C1 segment of cervical spinal cord (tissue), 14 donors: Measurements from ENCODE around the gene LYAR.

Source experiments
- DNase-seq, 14 donors: peaks; one replicate each; lab custom pipeline; 2025; lab: John Stamatoyannopoulos, UW

LYAR gene, protein sequence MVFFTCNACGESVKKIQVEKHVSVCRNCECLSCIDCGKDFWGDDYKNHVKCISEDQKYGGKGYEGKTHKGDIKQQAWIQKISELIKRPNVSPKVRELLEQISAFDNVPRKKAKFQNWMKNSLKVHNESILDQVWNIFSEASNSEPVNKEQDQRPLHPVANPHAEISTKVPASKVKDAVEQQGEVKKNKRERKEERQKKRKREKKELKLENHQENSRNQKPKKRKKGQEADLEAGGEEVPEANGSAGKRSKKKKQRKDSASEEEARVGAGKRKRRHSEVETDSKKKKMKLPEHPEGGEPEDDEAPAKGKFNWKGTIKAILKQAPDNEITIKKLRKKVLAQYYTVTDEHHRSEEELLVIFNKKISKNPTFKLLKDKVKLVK

DNA sequence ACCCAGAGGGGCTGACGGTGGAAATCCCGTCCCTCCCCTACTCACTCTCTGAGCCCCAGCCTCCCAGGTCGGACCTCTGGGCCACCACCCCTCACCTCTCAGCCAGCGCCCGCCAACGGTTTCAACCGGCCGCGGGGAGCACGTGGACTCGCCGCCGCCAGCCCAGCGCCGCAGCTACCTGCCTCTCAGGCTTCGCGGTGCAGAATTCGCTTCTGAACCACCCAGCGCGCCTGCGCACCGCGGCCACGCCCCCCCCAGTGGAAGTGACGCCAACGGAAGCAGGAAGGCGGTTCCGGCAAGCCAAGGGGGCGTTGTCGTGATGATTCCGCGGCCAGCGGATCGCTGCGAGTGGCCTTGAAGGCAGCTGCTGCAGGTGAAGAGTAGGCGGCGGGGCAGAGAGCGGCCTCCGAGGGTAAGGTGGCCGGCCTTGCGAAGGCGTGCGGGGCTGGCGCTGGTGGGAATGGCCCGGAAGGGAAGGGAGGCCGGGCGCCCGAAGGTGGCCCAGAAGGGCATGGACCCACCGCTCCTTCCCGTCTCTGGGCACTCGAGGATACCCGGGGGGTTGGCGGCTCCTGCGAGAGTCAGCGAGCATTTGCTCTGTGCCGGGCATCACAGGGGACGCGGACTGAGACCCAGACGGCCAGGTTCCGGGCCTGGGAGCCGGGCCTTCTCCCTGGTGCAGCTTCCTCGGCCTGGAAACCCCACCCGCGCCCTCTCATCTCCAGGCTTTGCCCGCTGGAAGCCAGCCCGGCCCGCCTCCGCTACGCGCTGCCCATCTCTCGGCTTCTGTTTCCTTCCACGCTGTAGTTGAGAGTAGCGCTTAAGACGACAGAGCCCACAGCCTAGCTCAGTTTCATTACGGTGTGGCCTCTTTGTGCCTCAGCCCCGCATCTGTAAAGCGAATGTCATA, at the start of gene LYAR, which contains the start of gene ZBTB49:
Gene LYAR (minus strand): TSS at position 214 of the 910 bp plus-strand sequence. CDS start 6,412 bp downstream, outside the sequence.
Gene ZBTB49 (plus strand): TSS at position 311 of the 910 bp plus-strand sequence. CDS start 9,695 bp downstream, outside the sequence.
- DNase-seq: peak; percentile 55 to 95 (median 88)

GRCh38 chr4:4339504-4340085, 49.6 kb upstream of the LYAR start:
- no peak for DNase-seq

- DNase-seq: no peak
These were observed 48.5 kb upstream of the LYAR start for GRCh38 chr4:4338210-4339001.

DNA sequence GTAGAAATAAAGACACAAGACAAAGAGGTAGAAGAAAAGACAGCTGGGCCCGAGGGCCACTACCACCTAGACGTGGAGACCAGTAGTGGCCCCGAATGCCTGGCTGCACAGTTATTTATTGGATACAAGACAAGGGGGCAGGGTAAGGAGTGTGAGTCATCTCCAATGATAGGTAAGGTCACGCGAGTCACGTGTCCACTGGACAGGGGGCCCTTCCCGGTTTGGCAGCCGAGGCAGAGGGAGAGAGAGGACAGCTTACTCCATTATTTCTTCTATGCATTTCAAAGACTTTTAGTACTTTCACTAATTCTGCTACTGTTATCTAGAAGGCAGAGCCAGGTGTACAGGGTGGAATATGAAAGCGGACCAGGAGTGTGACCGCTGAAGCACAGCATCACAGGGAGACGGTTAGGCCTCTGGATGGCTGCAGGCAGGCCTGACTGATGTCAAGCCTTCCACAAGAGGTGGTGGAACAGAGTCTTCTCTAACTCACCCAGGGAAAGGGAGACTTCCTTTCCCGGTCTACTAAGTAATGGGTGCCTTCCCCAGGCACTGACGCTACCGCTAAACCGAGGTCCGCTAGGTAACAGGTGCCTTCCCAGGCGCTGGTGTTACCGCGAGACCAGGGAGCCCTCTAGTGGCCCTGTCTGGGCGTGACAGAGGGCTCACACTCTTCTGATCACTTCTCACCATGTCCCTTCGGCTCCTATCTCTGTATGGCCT, 45.0 kb upstream of the LYAR start:
- DNase-seq: peak in 9 of 14 donors; percentile 10 to 37 (median 29)

DNA sequence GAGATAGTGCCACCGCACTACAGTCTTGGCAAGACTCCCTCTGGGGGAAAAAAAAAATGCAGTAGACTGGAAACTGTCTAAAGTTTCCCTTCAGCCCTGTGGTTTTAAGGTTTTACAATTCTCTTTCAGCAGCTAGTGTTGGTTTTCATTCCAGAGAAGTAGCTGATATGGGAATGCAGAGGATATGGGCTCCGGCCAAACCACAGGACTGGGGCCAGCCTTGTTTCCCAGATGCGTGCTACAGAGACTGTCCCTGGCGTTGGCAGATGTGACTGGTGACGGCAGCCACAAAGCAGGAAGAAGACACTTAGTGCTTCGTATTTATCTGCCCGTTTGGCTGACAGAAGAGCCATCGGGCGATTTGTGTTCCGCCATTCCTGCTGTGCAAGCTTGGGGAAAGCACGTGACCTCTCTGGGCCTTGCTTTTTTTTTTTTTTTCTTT, 43.3 kb upstream of the LYAR start:
- no peak for DNase-seq

GRCh38 chr4:4332529-4332928, 42.6 kb upstream of the LYAR start:
- DNase-seq: no peak

- no peak for DNase-seq
These were observed 40.8 kb upstream of the LYAR start for GRCh38 chr4:4330794-4331193.

DNA sequence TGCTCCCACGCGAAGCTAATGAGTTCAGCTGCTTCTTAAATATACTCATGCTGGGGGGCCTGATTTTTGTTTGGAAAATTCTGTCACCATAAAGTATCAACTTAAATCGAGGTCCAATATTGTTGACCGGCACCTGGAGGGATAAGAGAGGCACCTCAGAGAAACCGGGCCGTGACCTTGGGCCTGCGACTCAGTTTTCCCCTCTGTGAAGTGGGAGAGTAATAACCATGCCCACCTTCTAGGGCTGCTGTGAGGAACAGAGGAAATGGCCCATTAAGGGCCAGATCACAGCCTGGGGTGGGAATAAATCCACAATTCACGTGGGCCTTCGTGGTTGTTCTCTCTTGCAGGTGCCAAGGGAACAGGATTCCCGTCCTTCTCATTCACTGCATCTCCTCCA, 39.5 kb upstream of the LYAR start:
- no peak for DNase-seq

DNA sequence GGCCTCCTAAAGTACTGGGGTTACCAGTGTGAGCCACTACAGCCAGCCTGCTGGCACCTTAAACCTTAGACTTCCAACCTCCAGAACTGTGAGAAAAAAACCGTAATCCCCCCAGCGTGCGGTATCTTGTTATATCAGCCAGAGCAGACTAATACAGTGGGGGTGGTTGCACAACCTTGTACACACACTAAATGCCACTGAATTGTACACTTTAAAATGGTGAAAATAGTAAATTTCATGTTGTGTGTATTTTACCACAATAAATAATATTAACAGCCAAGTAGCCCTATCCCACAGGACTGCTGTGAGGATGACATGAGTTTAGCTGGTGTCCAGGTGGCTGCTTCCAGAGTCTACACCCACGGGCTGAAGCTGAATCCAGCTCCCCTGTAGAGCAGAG, 38.9 kb upstream of the LYAR start:
- no peak for DNase-seq

GRCh38 chr4:4328206-4328605, 38.3 kb upstream of the LYAR start:
- no peak for DNase-seq

DNA sequence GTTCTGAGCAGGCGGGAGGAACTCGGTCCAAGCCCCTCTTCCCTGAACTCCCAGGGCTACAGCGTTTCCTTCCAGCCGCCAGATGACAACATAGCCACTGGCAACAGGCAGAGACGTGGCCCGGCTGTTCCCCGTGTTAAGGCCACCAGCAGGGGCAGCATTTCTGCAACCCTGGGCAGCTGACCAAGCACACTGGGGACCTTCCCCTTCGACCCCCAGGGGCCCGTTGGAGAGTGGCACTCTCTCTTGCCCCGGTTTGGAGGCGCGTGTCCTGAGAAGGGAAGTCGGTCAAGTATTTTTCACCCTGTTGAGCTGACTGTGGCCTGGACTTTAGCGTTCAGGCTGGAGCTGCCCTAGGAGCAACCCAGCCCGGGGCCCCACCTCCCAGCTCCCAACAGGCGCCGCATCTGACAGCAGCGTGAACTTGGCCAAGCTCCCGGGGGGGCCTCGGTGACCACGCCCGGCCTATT, 37.7 kb upstream of the LYAR start:
- DNase-seq: no peak

GRCh38 chr4:4326166-4326565, 36.2 kb upstream of the LYAR start:
- no peak for DNase-seq

GRCh38 chr4:4325321-4325720, 35.4 kb upstream of the LYAR start:
- DNase-seq: no peak

DNA sequence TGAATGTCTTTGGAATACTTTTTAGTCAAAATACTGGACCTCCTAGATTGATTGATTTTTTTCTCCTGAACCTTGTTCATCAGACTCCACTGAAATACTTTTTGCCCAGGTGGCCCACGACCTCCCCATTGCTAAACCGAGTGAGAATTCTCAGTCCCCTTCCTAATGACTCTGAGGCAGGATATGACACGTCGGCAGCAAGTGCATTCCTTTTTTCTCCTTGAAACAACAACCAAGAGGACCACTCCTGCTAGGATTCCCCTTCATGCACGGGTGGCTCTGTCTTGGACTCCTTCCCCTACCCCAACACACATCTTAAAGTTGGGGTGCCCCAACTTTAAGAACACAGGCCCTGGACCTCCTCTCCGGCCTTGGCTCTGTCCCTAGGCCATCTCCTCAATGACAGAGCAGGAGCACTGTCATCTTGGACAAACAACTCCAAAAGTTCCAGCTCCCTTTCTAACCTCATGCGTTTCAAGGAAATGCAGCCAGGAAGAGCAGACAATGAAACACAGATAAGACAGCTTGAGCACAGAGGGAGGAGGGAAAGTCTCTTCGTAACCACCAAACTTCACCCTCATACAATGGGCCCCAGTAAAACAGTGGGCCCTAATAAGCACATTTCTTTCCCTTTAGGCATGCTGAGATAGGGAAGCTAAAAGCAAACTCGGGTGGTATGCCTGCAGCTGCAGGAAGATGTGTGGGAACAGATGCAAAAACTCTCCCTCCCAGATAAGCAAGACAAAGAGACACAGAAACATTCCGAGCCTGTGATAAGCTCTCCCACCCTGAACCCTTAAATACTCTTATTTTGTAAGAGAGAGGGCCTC, 34.0 kb upstream of the LYAR start:
- DNase-seq: no peak

DNA sequence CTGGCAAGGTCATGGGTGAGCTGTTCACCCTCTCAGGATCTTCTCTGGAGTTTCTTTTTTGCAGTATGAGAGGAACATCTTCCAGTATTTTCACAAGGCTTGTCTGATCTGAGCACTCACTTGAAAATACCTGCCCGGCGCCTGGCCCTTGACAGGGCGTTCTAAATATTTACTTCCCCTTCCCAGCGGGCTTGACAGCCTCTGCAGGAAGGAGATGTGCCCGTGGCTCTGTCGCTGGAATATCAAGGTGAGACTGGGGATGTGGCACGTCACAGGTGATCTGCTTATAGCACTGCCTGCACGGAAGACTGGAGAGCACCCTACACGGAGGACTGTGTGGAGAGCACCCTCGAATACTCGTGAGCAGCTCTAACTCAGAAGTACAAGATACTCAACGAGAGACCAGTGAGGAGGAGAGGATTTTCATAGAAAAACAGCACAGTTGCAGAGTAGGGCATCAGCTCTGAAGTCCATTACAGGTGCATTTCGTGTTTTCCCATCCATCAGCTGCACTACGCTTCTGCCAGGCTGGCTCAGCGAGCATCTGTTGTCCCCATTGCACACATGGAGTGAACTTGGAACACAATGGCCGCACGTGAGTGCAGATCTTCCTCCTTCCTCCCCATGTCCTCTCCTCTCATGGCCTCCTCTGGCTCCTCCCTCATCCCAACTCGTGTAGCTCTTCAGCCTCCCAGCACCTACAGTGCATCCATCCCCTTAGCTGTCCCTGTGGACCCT, 32.2 kb upstream of the LYAR start:
- no peak for DNase-seq

DNA sequence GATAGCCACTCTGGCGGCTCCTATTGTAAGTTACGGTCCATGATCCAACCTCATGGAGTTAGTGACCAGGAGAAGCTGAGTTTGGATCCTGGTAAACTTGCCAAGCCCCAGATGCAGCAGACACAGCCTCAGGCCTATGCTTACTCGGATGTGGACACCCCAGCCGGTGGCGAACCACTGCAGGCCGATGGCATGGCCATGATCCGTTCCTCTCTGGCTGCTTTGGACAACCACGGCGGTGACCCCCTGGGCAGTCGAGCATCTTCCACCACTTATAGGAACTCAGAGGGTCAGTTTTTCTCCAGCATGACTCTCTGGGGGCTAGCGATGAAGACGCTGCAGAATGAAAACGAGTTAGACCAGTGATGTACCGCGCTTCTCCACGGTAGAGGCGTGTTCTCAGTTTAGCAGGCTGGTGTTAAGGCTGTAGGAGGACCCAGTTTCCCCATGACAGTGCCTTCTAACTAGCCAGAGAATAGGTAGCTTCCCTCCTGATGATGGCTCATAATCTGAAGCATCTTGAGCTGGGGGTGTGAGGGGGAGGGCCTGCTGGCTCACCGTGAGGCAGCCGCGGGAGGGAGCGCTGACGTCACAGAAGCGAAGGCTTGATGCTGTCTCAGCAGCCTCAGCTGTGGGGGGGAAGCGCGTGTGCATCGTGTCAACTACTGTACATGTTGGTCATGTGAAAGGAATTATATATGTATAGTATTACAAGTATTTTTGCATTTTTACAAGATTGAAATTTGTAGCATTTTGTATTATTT, 31.2 kb upstream of the LYAR start:
- no peak for DNase-seq

- no peak for DNase-seq
These were observed 30.6 kb upstream of the LYAR start for GRCh38 chr4:4320528-4320927.
